NCI-H2081 treated with DMSO at 0.1 percent for 48 hours (cell line): ENCODE measurements around the gene DLGAP1.
"Not testable (repeated sequence)": the region's sequence is repeated elsewhere in the genome, so short reads cannot be mapped to it uniquely, and the experiment has no call there.

Experiments used
- DNase-seq: peaks from one replicate; lab custom pipeline; 2025; lab: John Stamatoyannopoulos, UW

The DLGAP1 gene

DNA sequence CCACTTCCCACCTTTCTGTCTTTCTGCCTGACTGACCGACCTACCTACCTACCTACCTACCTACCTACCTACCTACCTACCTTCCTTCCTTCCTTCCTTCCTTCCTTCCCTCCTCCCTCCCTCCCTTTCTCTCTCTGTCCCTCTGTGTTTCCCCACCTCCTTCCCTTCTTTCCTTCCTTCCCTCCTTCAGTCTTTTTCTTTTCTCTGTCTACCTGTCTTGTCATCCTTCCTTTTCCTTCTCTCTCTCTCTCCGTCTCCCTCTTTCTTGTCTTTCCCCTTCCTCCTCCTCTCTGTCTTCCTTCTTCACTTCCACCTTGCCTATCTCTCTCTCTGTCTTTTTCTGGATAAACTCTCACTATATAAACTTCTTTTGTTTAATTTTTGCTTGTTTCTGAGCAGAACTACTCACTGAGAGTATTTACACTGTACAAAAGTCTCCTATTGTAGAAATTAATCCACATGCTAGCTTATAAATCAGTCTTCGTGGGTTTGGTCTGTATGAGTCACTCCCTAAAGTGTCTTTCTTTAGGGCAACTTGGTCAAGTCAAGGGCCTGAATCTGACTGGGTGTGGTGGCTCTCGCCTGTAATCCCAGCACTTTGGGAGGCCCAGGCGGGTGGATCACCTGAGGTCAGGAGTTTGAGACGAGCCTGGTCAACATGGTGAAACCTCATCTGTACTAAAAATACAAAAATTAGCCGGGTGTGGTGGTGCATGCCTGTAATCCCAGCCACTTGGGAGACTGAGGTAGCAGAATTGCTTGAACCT lies 871.8 kb downstream of the DLGAP1 start:
- not testable (repeated sequence) for DNase-seq

DNA sequence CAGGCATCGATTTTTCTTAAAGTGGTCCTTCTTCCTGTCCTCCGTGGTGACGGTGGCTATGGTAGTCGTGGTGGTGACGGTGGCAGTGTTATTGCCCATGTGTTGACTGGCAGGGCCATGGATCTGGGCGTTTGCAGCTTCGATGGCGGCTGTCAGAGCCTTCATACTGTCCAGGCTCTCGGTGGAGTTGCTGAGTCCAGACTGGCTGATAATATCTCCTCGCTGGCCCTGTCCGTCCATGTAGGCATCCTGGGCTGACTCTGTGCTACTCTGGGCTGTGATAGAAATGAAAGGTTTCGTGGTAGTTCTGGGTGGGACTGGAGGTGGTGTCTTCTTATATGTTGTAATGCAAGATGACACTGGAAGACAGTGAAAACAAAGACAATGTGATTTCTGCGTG lies 873.2 kb downstream of the DLGAP1 start:
- no peak for DNase-seq

DNA sequence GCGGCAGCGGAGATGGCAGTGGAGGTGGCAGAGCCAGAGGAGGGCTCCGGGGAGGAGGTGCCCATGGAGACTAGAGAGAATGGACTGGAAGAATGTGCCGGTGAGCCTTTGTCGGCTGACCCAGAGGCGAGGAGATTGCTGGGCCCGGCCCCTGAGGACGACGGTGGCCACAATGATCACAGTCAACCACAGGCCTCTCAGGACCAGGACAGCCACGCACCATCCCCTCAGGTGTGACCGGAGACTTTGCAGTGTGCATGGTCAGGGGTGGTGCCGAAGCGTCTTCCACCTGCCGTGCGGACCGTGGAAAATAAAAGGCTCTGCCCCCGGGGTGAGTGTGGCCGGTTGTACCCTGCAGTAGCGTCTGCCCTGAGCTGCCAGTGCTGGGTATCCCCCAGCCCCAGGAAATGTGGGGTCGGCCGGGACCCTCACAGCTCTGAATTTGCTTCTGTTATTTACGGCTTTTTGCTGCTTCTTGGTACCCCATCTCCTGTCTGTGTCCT lies 874.5 kb downstream of the DLGAP1 start:
- not testable (repeated sequence) for DNase-seq

GRCh38 chr18:3579701-3580100 lies 875.4 kb downstream of the DLGAP1 start:
- DNase-seq: no peak

GRCh38 chr18:3578621-3579020 lies 876.5 kb downstream of the DLGAP1 start:
- no peak for DNase-seq

DNA sequence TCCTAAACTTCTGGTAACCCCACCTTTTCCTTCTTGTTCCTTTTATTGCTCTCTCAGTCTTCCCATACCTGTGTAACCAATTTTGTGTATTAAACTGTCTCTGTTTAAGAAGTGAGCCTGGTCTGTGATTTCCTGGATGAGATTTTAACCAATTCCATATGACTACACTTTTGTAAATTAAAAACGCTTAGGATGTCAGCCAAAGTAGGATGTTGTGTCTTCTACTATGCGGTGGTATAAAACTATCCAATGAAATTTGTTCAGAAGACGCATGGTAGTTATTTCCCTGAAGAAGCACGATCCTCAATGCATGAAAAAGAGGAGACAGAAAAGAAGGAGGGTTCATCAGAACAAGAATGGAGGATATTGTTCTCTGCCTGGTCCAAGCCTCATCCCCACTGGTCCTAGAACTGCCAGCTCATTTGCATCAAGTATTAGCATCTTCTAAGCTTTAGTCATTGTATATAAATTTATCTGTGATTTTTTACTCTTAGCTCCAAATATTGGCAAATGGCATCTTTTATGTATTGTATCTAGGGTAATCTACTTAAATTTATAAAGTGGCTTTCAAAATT lies 877.7 kb downstream of the DLGAP1 start:
- no peak for DNase-seq

- no peak for DNase-seq
These were observed 882.3 kb downstream of the DLGAP1 start for GRCh38 chr18:3572761-3573160.

DNA sequence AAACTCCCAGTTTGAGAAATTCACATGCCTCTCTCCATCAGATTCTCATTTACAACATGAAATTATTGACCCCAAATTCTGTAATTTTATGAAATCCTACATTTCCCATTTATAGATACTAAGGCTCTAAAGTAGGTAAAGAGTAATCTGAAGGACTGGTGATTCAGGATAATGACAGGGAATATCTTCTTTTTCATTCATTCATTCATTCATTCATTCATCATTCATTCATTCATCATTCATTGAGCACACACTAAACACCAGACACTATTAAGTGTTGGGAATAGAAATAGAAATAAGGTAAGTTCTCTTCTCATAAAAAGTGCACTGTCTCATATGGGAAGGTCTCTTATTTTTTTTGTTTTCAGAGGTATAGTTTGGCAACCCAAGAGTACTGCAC lies 888.3 kb downstream of the DLGAP1 start:
- no peak for DNase-seq

DNA sequence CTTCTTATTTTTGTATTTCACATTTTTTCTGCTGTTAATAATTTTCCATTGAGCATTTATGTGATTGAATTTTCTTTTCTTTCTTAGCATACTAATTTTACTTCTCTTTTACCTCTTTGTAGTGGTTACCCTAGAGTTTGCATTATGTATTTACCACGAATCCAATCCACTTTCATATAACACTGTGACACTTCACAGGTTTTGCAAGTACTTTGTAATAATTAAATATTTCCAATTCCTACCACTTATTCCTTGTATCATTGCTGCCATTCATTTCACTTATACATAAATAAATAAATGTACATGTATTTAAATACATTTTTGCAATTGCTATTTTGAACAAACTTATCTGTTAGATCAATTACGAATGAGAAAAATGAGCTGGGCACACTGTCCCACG lies 894.4 kb downstream of the DLGAP1 start:
- DNase-seq: no peak

GRCh38 chr18:3554811-3555427 lies 900.2 kb downstream of the DLGAP1 start:
- no peak for DNase-seq

DNA sequence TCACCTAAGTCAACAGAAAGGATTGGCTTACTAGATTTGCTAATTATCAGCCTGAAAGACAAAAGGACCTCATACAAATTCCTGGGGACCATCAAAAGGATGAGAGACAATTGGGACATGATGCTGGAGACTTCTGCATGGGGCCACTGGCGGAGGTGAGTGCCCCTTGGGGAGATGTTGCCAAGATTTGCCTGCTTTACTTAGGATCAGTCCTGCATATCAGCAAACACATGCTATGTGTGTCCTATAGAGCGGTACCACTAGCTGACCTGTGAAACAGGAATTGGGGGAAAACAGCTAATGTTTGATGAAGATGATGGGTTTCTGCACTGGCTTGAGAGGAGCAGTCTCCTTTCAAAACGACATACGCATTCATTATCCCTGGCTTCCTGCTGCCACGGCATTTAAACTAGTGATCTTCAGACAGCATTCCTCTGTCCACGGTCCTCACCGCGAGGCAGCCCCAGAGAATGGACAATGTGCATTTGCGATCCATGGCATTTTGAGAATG lies 901.0 kb downstream of the DLGAP1 start:
- DNase-seq: no peak

GRCh38 chr18:3552305-3552704 lies 902.8 kb downstream of the DLGAP1 start:
- DNase-seq: no peak

- no peak for DNase-seq
These were observed 907.1 kb downstream of the DLGAP1 start for GRCh38 chr18:3547891-3548615.

DNA sequence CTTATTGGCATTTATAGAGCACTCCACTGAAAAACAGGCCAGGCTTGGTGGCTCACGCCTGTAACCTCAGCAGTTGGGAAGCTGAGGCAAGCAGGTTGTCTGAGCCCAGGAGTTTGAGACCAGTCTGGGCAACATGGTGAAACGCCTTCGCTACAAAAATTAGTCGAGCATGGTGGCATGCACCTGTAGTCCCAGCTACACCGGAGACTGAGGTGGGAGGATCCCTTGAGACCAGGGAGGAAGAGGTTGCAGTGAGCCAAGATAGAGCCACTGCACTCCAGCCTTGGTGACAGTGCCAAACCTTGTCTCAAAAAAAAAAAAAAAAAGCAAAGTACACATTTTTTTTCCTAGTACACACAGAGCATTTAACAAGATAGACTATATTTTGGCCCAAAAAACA lies 909.0 kb downstream of the DLGAP1 start:
- DNase-seq: no peak

DNA sequence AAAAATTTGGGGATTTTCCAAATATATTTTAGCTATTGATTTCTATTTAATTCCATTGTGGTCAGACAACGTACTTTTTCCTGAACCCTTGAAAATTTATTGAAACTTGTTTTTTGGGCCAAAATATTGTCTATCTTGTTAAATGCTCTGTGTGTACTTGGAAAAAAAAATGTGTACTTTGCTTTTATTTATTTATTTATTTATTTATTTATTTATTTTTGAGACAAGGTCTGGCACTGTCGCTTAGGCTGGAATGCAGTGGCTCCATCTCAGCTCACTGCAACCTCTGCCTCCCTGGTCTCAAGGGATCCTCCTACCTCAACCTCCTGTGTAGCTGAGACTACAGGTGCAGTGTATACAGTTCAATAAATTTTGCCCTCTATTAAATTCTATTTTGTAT lies 910.6 kb downstream of the DLGAP1 start:
- DNase-seq: no peak

DNA sequence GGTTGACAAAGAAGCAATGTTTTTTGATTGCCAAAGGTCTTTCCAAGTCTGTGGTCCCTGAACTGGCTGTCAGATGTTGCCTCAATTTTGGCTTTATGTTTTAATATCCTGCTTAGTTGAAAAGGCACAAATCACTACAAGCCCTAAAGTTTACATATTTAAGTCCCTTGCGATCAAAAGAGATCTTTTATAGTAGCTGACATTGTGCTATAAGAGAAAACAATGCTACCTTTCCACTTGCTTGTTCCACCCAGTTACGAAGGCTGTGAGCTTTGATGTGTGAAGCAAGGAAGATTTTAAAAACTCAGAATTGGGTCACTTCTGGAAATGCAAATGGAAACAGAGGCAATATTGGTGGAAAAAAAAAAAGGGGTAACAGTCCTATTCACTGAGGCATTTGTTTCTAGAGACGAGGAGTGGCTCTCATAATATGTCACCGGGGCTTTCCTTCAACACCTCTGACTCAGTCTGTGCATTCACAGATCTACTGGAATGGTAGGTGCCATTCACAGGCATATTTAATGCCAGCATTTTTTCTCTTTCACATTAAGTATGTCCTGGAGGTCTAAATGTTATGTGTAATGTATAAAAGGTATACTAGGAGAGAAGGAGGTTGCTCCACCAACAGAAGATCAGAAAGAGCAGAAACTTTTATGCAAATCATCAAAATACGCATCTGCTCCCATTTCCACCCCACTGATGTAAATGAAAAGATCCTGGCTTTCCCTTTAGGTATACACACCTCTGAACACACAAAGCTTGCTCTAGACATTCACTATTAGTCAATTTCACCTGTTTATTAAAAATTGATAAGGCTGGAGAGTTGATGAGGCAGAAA lies 913.3 kb downstream of the DLGAP1 start:
- no peak for DNase-seq

DNA sequence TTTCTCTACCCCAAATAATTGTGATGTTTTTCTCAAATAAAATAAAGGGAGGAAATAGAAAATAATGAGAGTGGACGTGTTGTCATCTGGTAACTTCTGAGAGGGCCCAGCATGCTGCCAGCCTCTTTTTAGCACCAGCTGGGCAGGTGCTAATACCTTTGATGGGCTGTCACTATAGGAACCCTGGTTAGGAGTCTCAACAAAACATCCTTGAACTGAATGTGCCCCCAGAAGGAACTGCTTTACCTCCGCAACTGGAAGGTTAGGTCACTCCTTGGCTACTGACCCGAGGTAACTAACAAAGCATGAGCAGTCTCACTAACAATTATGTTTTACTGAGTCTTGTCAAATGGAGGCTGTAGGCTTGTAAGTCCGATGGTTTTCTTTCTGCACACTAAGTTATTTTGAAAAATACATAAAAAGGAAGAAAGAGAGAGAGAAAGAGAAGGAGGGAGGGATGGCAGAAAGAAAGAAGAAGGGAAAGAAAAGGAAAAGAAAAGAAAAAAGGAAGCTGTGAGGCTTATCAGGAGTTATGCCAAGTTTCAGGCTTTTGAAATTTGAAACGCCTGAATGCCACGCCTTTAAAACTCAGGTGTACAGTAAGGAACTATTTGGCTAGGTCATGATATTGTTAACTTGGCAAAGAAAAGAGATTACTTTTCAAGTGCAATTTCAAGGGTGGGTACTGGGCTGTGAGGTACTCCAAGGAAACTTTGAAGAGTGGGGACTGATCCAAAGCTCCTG lies 914.1 kb downstream of the DLGAP1 start:
- DNase-seq: no peak

DNA sequence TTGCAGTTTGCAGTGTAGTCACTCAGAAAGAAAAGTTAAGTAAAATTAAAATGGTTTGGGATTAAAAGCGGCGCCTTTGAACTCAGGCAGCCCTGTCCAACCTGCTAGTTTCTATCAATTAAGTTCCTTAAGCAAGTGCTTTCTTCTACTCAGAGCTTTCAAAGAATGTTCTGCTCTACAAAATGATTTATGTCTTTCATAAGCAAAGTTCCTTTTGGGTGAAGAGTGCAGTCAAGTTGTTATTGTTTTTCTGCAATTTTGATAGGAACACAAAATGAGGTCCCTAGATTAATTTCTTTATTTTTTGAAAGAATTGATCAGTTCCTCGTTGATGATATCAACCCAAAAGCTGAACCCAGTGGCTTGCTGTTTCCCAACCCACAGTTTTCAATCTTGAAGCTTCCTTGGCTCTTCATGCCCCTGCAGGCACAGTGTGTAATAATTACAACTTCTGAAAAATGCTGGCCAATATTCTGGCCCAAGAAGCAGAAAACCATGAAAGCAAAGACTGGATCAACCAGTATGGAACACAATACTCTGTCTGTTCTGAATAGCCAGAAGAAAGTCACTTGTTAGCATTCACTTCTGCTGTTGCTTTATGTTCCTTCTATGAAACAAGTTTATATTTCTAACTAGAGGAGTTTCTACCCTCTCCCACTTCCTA lies 916.0 kb downstream of the DLGAP1 start:
- DNase-seq: no peak

GRCh38 chr18:3538456-3538855 lies 916.7 kb downstream of the DLGAP1 start:
- no peak for DNase-seq

- no peak for DNase-seq
These were observed 924.3 kb downstream of the DLGAP1 start for GRCh38 chr18:3530807-3531206.
